Sigmoid colon (tissue), 7 donors: ENCODE measurements around the gene BCCIP. TPM values are rescaled to one million over a fixed set of nuclear protein-coding genes. Genes with fewer than 3 reads are reported as not detected.

Experiments
- DNase-seq: peaks from one replicate; pipeline ENCODE4 v3.0.0-alpha.2; 2019
- H3K27ac ChIP-seq, 4 donors: fragments of 200-600 bp; sonication (generic); one replicate each; pipeline ENCODE4 v1.5.1; 2016 to 2019; ENCODE audit warnings: mild to moderate bottlenecking in 1 of 4
- H3K27me3 ChIP-seq, 3 donors: fragments of 200-600 bp; sonication (generic); one replicate each; pipeline ENCODE4 v1.5.1; 2019; ENCODE audit warnings: mild to moderate bottlenecking in 1 of 3
- H3K36me3 ChIP-seq, 4 donors: fragments of 200-600 bp; sonication (generic); one replicate each; pipeline ENCODE4 v1.5.1; 2016 to 2019
- H3K4me1 ChIP-seq, 4 donors: fragments of 200-600 bp; sonication (generic); one replicate each; pipeline ENCODE4 v1.5.1; 2017 to 2019
- H3K4me3 ChIP-seq, 4 donors: fragments of 200-600 bp; sonication (generic); one replicate each; pipeline ENCODE4 v1.5.1; 2017 to 2019; ENCODE audit warnings: mild to moderate bottlenecking in 2 of 4, moderate library complexity in 1 of 4
- H3K9me3 ChIP-seq, 4 donors: fragments of 200-600 bp in 3 of 4; sonication (generic) in 3 of 4; one replicate each; pipeline versions ENCODE4 v1.5.1 to v1.6.1; 2013 to 2019
- CTCF ChIP-seq, 4 experiments: fragments of 450-650 bp in 3 of 4; fragments of 200-600 bp in 1 of 4; IDR thresholded peaks; one replicate each; pipeline ENCODE4 v1.5.1; 2016 to 2019; ENCODE audit warnings: antibody characterized with exemption in 4 of 4, mild to moderate bottlenecking in 3 of 4, moderate library complexity in 2 of 4
- EP300 ChIP-seq, 4 donors: sonication (generic); formaldehyde crosslinking; IDR thresholded peaks; one replicate each; pipeline ENCODE4 v1.6.1; 2017; ENCODE audit warnings: antibody characterized with exemption in 4 of 4
- POLR2A ChIP-seq, 2 donors: fragments of 450-650 bp; IDR thresholded peaks; one replicate each; pipeline ENCODE4 v1.6.1; 2016; ENCODE audit warnings: antibody characterized with exemption in 2 of 2, mild to moderate bottlenecking in 2 of 2, moderate library complexity in 2 of 2
- POLR2AphosphoS5 ChIP-seq, 4 donors: sonication (generic); formaldehyde crosslinking; IDR thresholded peaks; one replicate each; pipeline ENCODE4 v1.6.1; 2017; ENCODE audit warnings: antibody characterized with exemption in 4 of 4
- WGBS, 2 donors: extraction: QIAGEN DNeasy Blood & Tissue Kit; methylation state at CpG; one replicate each; pipeline ENCODE4 v1.1.7; 2013; 5-methylcytosine and 5-hydroxymethylcytosine counted together
- intact Hi-C: fragments of 100-400 bp; cut with DNase I; formaldehyde crosslinking; loops from one replicate; pipeline ENCODE4 v1.15.1; 2023
- polyA plus RNA-seq, 3 donors: library from polyadenylated mRNA; stranded (reverse); fragments of 200-250 nt; gene quantifications; one replicate each; pipeline ENCODE4 v1.2.3, GENCODE V29; 2013
- total RNA-seq, 4 donors: library from RNA; depleted of rRNA; stranded (reverse); fragments of >200 nt; gene quantifications; one replicate each; pipeline ENCODE4 v1.1.0, GENCODE V29; 2016
- donor health status: healthy with polysubstance abuse.
- donor health status: Bipolar disorder and iron deficiency.
- donor health status: healthy.

The BCCIP gene
- total and polyA plus RNA-seq, 7 donors = 37.7 to 61.4 (median 49.9) TPM

- no peaks in the 10 kb centered on the region for H3K27me3 ChIP-seq
- H3K9me3 ChIP-seq = no peaks in the 10 kb centered on the region
- no peaks in the 10 kb centered on the region for H3K4me1 ChIP-seq
- peaks cover 23 to 93% (median 61%) of the 10 kb centered on the region in 4 donors for H3K36me3 ChIP-seq
- intact Hi-C loops = no loop called here
- WGBS, 2 donors = 85 to 92% methylated on average over 9 of the region's 9 CpGs
- TF ChIP-seq EP300 (IDR thresholded peaks at IDR 0.05) (no peak), POLR2A (IDR thresholded peaks at IDR 0.05) (no peak), POLR2AphosphoS5 (IDR thresholded peaks at IDR 0.05) (no peak), CTCF (IDR thresholded peaks at IDR 0.05) (no peak)
- no peak overlapping the region for H3K27ac ChIP-seq
- DNase-seq = no peak
- H3K4me3 ChIP-seq = no peak overlapping the region
Measured at GRCh38 chr10:125838802-125839575, 15.6 kb downstream of the BCCIP start.

GRCh38 chr10:125840406-125840805 lies 17.1 kb downstream of the BCCIP start:
- Histone ChIP-seq H3K27me3 (no peaks in the 10 kb centered on the region), H3K27ac (no peak overlapping the region), H3K9me3 (no peaks in the 10 kb centered on the region), H3K4me1 (peaks cover 0 to 6% (median 3%) of the 10 kb centered on the region in 4 donors), H3K36me3 (peaks cover 18 to 80% (median 52%) of the 10 kb centered on the region in 4 donors), H3K4me3 (no peak overlapping the region)
- intact Hi-C loops = no loop called here
- 96% methylated on average over 9 of the region's 9 CpGs for WGBS, 2 donors
- TF ChIP-seq POLR2A (IDR thresholded peaks at IDR 0.05) (no peak), CTCF (IDR thresholded peaks at IDR 0.05) (no peak), EP300 (IDR thresholded peaks at IDR 0.05) (no peak), POLR2AphosphoS5 (IDR thresholded peaks at IDR 0.05) (no peak)
- no peak for DNase-seq

GRCh38 chr10:125840955-125841354 lies 17.6 kb downstream of the BCCIP start:
- H3K27ac ChIP-seq = no peak overlapping the region
- H3K36me3 ChIP-seq = peaks cover 18 to 79% (median 49%) of the 10 kb centered on the region in 4 donors
- no peak for DNase-seq
- no peak for TF ChIP-seq POLR2A (IDR thresholded peaks at IDR 0.05)
- no peak for TF ChIP-seq CTCF (IDR thresholded peaks at IDR 0.05)
- no peak for TF ChIP-seq EP300 (IDR thresholded peaks at IDR 0.05)
- WGBS, 2 donors = 88 to 90% methylated on average over 3 of the region's 3 CpGs
- no peaks in the 10 kb centered on the region for H3K27me3 ChIP-seq
- no peaks in the 10 kb centered on the region for H3K9me3 ChIP-seq
- intact Hi-C loops = no loop called here
- H3K4me3 ChIP-seq = no peak overlapping the region
- H3K4me1 ChIP-seq = peaks cover 0 to 6% (median 3%) of the 10 kb centered on the region in 4 donors

GRCh38 chr10:125843603-125844329 lies 20.4 kb downstream of the BCCIP start:
- 88 to 92% methylated on average over 9 of the region's 9 CpGs for WGBS, 2 donors
- Histone ChIP-seq H3K27ac (no peak overlapping the region), H3K4me1 (peaks cover 0 to 6% (median 3%) of the 10 kb centered on the region in 4 donors), H3K9me3 (no peaks in the 10 kb centered on the region), H3K4me3 (no peak overlapping the region), H3K36me3 (peaks cover 15 to 72% (median 29%) of the 10 kb centered on the region in 4 donors), H3K27me3 (no peaks in the 10 kb centered on the region)
- TF ChIP-seq POLR2A (IDR thresholded peaks at IDR 0.05) (no peak), POLR2AphosphoS5 (IDR thresholded peaks at IDR 0.05) (no peak), CTCF (IDR thresholded peaks at IDR 0.05) (no peak), EP300 (IDR thresholded peaks at IDR 0.05) (no peak)
- intact Hi-C loops = no loop called here
- no peak for DNase-seq
